GM23338 (cell line): ENCODE results near the gene SCNN1A. TPM values are rescaled to one million over a fixed set of nuclear protein-coding genes. Genes with fewer than 3 reads are reported as not detected.

Experiments
- ATAC-seq: fragments of 200-7000 bp; cut with Tn5 transposase; 3 replicates; pipeline ENCODE4 v1.9.1; 2020
- DNase-seq: peaks from one replicate; pipeline ENCODE4 v3.0.0-alpha.2; 2015; ENCODE audit warnings: low spot score
- H2AFZ ChIP-seq: fragments of 200-600 bp; sonication (generic); 2 replicates; pipeline ENCODE4 v1.8.0; 2016; ENCODE audit warnings: antibody characterized with exemption, mild to moderate bottlenecking, moderate library complexity
- H3F3A ChIP-seq: fragments of 200-600 bp; sonication (generic); replicated peaks from 2 replicates; pipeline ENCODE4 v1.8.0; 2017; ENCODE audit warnings: antibody characterized with exemption, mixed run types, low read depth
- H3K27ac ChIP-seq: fragments of 200-600 bp; sonication (generic); 2 replicates; pipeline ENCODE4 v1.6.1; 2016; ENCODE audit warnings: low read depth
- H3K27me3 ChIP-seq: fragments of 200-600 bp; sonication (generic); 2 replicates; pipeline ENCODE4 v1.8.0; 2016; ENCODE audit warnings: mild to moderate bottlenecking, mixed run types, moderate library complexity; ENCODE audit not compliant: insufficient read depth
- H3K36me3 ChIP-seq: fragments of 200-600 bp; sonication (generic); 2 replicates; pipeline ENCODE4 v1.8.0; 2016; ENCODE audit warnings: mild to moderate bottlenecking; ENCODE audit not compliant: insufficient read depth
- H3K4me1 ChIP-seq: fragments of 200-600 bp; sonication (generic); 2 replicates; pipeline ENCODE4 v1.8.0; 2016; ENCODE audit warnings: mild to moderate bottlenecking, moderate library complexity; ENCODE audit not compliant: insufficient read depth
- H3K4me2 ChIP-seq: fragments of 200-600 bp; sonication (generic); 2 replicates; pipeline ENCODE4 v1.7.1; 2017; ENCODE audit warnings: mixed run types
- H3K4me3 ChIP-seq: fragments of 200-600 bp; sonication (generic); 2 replicates; pipeline ENCODE4 v1.6.1; 2016; ENCODE audit warnings: mixed run types
- H3K79me2 ChIP-seq: fragments of 200-600 bp; sonication (generic); replicated peaks from 2 replicates; pipeline ENCODE4 v1.8.0; 2017; ENCODE audit warnings: mild to moderate bottlenecking; ENCODE audit not compliant: insufficient read depth
- H3K9me2 ChIP-seq: fragments of 200-600 bp; sonication (generic); 2 replicates; pipeline ENCODE4 v1.8.0; 2017; ENCODE audit not compliant: insufficient read depth
- H4K20me1 ChIP-seq: fragments of 200-600 bp; sonication (generic); replicated peaks from 2 replicates; pipeline ENCODE4 v1.8.0; 2017; ENCODE audit warnings: mild to moderate bottlenecking; ENCODE audit not compliant: insufficient read depth
- H3K27ac Mint-ChIP-seq: 2 replicates; pipeline ENCODE4 v1.8.0; 2020; ENCODE audit warnings: inconsistent platforms, mild to moderate bottlenecking, moderate library complexity, mixed read lengths
- H3K27me3 Mint-ChIP-seq: 3 replicates; pipeline ENCODE4 v1.8.0; 2022; ENCODE audit warnings: low read depth, mild to moderate bottlenecking, moderate library complexity, mixed read lengths, inconsistent platforms; ENCODE audit not compliant: insufficient read depth, poor library complexity
- H3K36me3 Mint-ChIP-seq: 3 replicates; pipeline ENCODE4 v1.8.0; 2021; ENCODE audit warnings: low read depth, mild to moderate bottlenecking, inconsistent platforms, moderate library complexity, mixed read lengths
- H3K4me1 Mint-ChIP-seq: 3 replicates; pipeline ENCODE4 v1.8.0; 2020; ENCODE audit warnings: mild to moderate bottlenecking, inconsistent platforms, mixed read lengths
- H3K4me3 Mint-ChIP-seq: 3 replicates; pipeline ENCODE4 v1.8.0; 2021; ENCODE audit warnings: moderate library complexity, mild to moderate bottlenecking, inconsistent platforms, mixed read lengths
- H3K9me3 Mint-ChIP-seq: 3 replicates; pipeline ENCODE4 v1.8.0; 2020; ENCODE audit warnings: moderate library complexity, mild to moderate bottlenecking, inconsistent platforms, mixed read lengths
- CTCF ChIP-seq, 2 experiments: fragments of 200-600 bp in 1 of 2; sonication (generic) in 1 of 2; conservative IDR thresholded peaks; 2 replicates each; pipeline versions ENCODE4 v1.5.1 to v1.6.1; 2016 to 2017; ENCODE audit warnings: antibody characterized with exemption in 2 of 2, low read depth in 2 of 2, mild to moderate bottlenecking in 2 of 2, moderate library complexity in 1 of 2
- EZH2phosphoT487 ChIP-seq: fragments of 200-600 bp; sonication (generic); IDR thresholded peaks from one replicate; pipeline ENCODE4 v1.8.1; 2018; ENCODE audit warnings: antibody characterized with exemption; ENCODE audit not compliant: unreplicated experiment
- NANOG ChIP-seq: IDR thresholded peaks from 2 replicates; pipeline ENCODE4 v1.6.1; 2016; ENCODE audit warnings: antibody characterized with exemption, borderline replicate concordance
- POLR2AphosphoS5 ChIP-seq: IDR thresholded peaks from 2 replicates; pipeline ENCODE4 v1.6.1; 2016; ENCODE audit warnings: antibody characterized with exemption, low read depth
- REST ChIP-seq: IDR thresholded peaks from one replicate; pipeline ENCODE4 v1.6.1; 2018; ENCODE audit warnings: antibody characterized with exemption; ENCODE audit not compliant: unreplicated experiment
- ZNF114 ChIP-seq: fragments of 250-450 bp; sonication (Bioruptor Pico); IDR thresholded peaks from 2 replicates; pipeline ENCODE4 v1.5.0; 2020; ENCODE audit warnings: mild to moderate bottlenecking, moderate library complexity
- polyA plus RNA-seq: library from polyadenylated mRNA; unstranded; fragments of >200 nt; fragmentation: Nextera tagmentation; extraction: Ambion mirVana; gene quantifications from 2 replicates; pipeline ENCODE4 v1.2.1, GENCODE V29; 2016
- total RNA-seq: library from RNA; depleted of rRNA; stranded (reverse); fragments of >200 nt; shearing (Covaris generic); gene quantifications from 2 replicates; pipeline ENCODE4 v1.2.3, GENCODE V29; 2014

SCNN1A gene
- total and polyA plus RNA-seq, 2 experiments from 2014 or later, result 37.1 to 125 TPM

GRCh38 chr12:6329703-6330064, 45.7 kb downstream of the SCNN1A start:
- Histone ChIP-seq H3K79me2 (peaks cover 9% of the 10 kb centered on the region), H4K20me1 (no peaks in the 10 kb centered on the region), H3K27me3 (peaks cover 3% of the 10 kb centered on the region; the same call in 1 of the 2 replicates), H3K36me3 (peaks cover 18% of the 10 kb centered on the region; the same call in 1 of the 2 replicates), H3K4me1 (peaks cover 41% of the 10 kb centered on the region), H3K4me3 (peak overlapping the region; percentile 57), H3K9me2 (no peaks in the 10 kb centered on the region), H2AFZ (no peak overlapping the region; the same call in 1 of the 2 replicates), H3K27ac (peak overlapping the region; percentile 14; the same call in 1 of the 2 replicates), H3K4me2 (peak overlapping the region; percentile 83), H3F3A (peaks cover 20% of the 10 kb centered on the region)
- ATAC-seq (peak; percentile 5), DNase-seq (peak; percentile 47)
- Mint-ChIP-seq H3K27me3 (peaks cover 12% of the 10 kb centered on the region), H3K4me1 (peaks cover 54% of the 10 kb centered on the region), H3K27ac (peak overlapping the region; percentile 40; the same call in 1 of the 2 replicates), H3K4me3 (no peak overlapping the region), H3K9me3 (no peaks in the 10 kb centered on the region), H3K36me3 (peaks cover 66% of the 10 kb centered on the region)
- TF ChIP-seq POLR2AphosphoS5 (no peak), EZH2phosphoT487 (no peak), REST (peak; percentile 3), CTCF (conservative IDR thresholded peaks at IDR 0.05; ENCODE audit: low read depth in 2 of 2) (no peak)

- peak overlapping the region; percentile 57 for H3K4me3 ChIP-seq
- H3K4me3 Mint-ChIP-seq, result no peak overlapping the region; the same call in 2 of the 3 replicates
- H3K4me1 ChIP-seq, result peaks cover 44% of the 10 kb centered on the region
- peaks cover 3% of the 10 kb centered on the region; the same call in 1 of the 2 replicates for H3K27me3 ChIP-seq
- H3K9me3 Mint-ChIP-seq, result no peaks in the 10 kb centered on the region
- H2AFZ ChIP-seq, result no peak overlapping the region
- peaks cover 55% of the 10 kb centered on the region for H3K4me1 Mint-ChIP-seq
- H3K27ac Mint-ChIP-seq, result no peak overlapping the region
- H3K36me3 Mint-ChIP-seq, result peaks cover 61% of the 10 kb centered on the region
- TF ChIP-seq NANOG (no peak), POLR2AphosphoS5 (0 out of 2 replicates have a peak, but pooled peaks have one; percentile 31), CTCF (conservative IDR thresholded peaks at IDR 0.05; ENCODE audit: low read depth in 2 of 2) (peak; percentile 18 to 48; a peak in 3 of 4 replicates), REST (peak; percentile 12), ZNF114 (no peak)
- ATAC-seq (peak; percentile 65), DNase-seq (peak; percentile 86)
- peak overlapping the region; percentile 39; the same call in 1 of the 2 replicates for H3K27ac ChIP-seq
- H3K79me2 ChIP-seq, result peaks cover 4% of the 10 kb centered on the region
- no peaks in the 10 kb centered on the region for H4K20me1 ChIP-seq
- H3K4me2 ChIP-seq, result peak overlapping the region; percentile 83
- peaks cover 14% of the 10 kb centered on the region; the same call in 1 of the 2 replicates for H3K36me3 ChIP-seq
- peaks cover 18% of the 10 kb centered on the region for H3K27me3 Mint-ChIP-seq
- peaks cover 22% of the 10 kb centered on the region for H3F3A ChIP-seq
- no peaks in the 10 kb centered on the region for H3K9me2 ChIP-seq
These were observed 46.2 kb downstream of the SCNN1A start for GRCh38 chr12:6328945-6329702.
